ENCODE results near the gene GPR142. TPM values are rescaled to one million over a fixed set of nuclear protein-coding genes. Genes with fewer than 3 reads are reported as not detected.

GPR142 gene
- total and polyA plus RNA-seq, 5 donors, result not detected

- 94% methylated on average over 26 of the region's 26 CpGs for WGBS
- no peak for ATAC-seq
- Histone ChIP-seq H3K27me3 (ENCODE audit: control insufficient read depth, insufficient read depth) (no peaks in the 10 kb centered on the region), H3K4me3 (ENCODE audit: low read length) (no peak overlapping the region), H3K27ac (ENCODE audit: low read length) (no peak overlapping the region), H3K4me1 (ENCODE audit: control insufficient read depth, insufficient read depth, low read length) (no peaks in the 10 kb centered on the region), H3K9me3 (ENCODE audit: control insufficient read depth, low read length) (no peaks in the 10 kb centered on the region)
- peak in 1 of 3 donors; percentile 27 for DNase-seq
- intact Hi-C loops (cut with DNase I), result no loop called here
Measured at GRCh38 chr17:74371653-74372147, 4.4 kb downstream of the GPR142 start.

- no peaks in the 10 kb centered on the region for H3K27me3 ChIP-seq (ENCODE audit: control insufficient read depth, insufficient read depth)
- H3K4me1 ChIP-seq (ENCODE audit: control insufficient read depth, insufficient read depth, low read length), result no peaks in the 10 kb centered on the region
- ATAC-seq (no peak), DNase-seq (peak in 1 of 3 donors; percentile 46)
- H3K9me3 ChIP-seq (ENCODE audit: control insufficient read depth, low read length), result no peaks in the 10 kb centered on the region
- intact Hi-C loops (cut with DNase I), result no loop called here
- WGBS, result 92% methylated on average over 9 of the region's 9 CpGs
- H3K4me3 ChIP-seq (ENCODE audit: low read length), result no peak overlapping the region
- no peak overlapping the region for H3K27ac ChIP-seq (ENCODE audit: low read length)
Measured at GRCh38 chr17:74372426-74372825, 5.1 kb downstream of the GPR142 start.

- Histone ChIP-seq H3K4me3 (ENCODE audit: low read length) (no peak overlapping the region), H3K27me3 (ENCODE audit: control insufficient read depth, insufficient read depth) (no peaks in the 10 kb centered on the region), H3K27ac (ENCODE audit: low read length) (no peak overlapping the region), H3K9me3 (ENCODE audit: control insufficient read depth, low read length) (no peaks in the 10 kb centered on the region), H3K4me1 (ENCODE audit: control insufficient read depth, insufficient read depth, low read length) (no peaks in the 10 kb centered on the region)
- WGBS, result 83% methylated on average over 15 of the region's 15 CpGs
- ATAC-seq, result peak in 1 of 2 donors; percentile 17
- intact Hi-C loops (cut with DNase I), result no loop called here
- DNase-seq, result no peak
Measured at GRCh38 chr17:74373838-74374606, 6.7 kb downstream of the GPR142 start.

- Histone ChIP-seq H3K4me1 (ENCODE audit: control insufficient read depth, insufficient read depth, low read length) (no peaks in the 10 kb centered on the region), H3K9me3 (ENCODE audit: control insufficient read depth, low read length) (no peaks in the 10 kb centered on the region), H3K27me3 (ENCODE audit: control insufficient read depth, insufficient read depth) (no peaks in the 10 kb centered on the region), H3K4me3 (ENCODE audit: low read length) (no peak overlapping the region), H3K27ac (ENCODE audit: low read length) (no peak overlapping the region)
- DNase-seq (no peak), ATAC-seq (no peak)
- 86% methylated on average over 3 of the region's 3 CpGs for WGBS
- intact Hi-C loops (cut with DNase I), result no loop called here
Measured at GRCh38 chr17:74374858-74375257, 7.6 kb downstream of the GPR142 start.

- no peaks in the 10 kb centered on the region for H3K4me1 ChIP-seq (ENCODE audit: control insufficient read depth, insufficient read depth, low read length)
- ATAC-seq, result peak; percentile 94
- peak; percentile 92 to 98 (median 97) for DNase-seq
- 17% methylated on average over 20 of the region's 20 CpGs for WGBS
- H3K9me3 ChIP-seq (ENCODE audit: control insufficient read depth, low read length), result no peaks in the 10 kb centered on the region
- no peak overlapping the region for H3K4me3 ChIP-seq (ENCODE audit: low read length)
- intact Hi-C loops (cut with DNase I), result loop anchor here (1.0 to 2.0 kb wide), 2 partner anchors 78 to 79 kb away; no protein-coding TSS in a partner anchor
- no peak overlapping the region for H3K27ac ChIP-seq (ENCODE audit: low read length)
- no peaks in the 10 kb centered on the region for H3K27me3 ChIP-seq (ENCODE audit: control insufficient read depth, insufficient read depth)
Measured at GRCh38 chr17:74379495-74380085, 12.3 kb downstream of the GPR142 start.

GRCh38 chr17:74380086-74380958, 13.0 kb downstream of the GPR142 start:
- H3K4me1 ChIP-seq (ENCODE audit: control insufficient read depth, insufficient read depth, low read length), result no peaks in the 10 kb centered on the region
- no peak for DNase-seq
- WGBS, result 38% methylated on average over 17 of the region's 17 CpGs
- intact Hi-C loops (cut with DNase I), result loop anchor here in 1 of 4 donors (1.0 kb wide), 1 partner anchor 77 kb away; no protein-coding TSS in a partner anchor
- no peak overlapping the region for H3K4me3 ChIP-seq (ENCODE audit: low read length)
- H3K27me3 ChIP-seq (ENCODE audit: control insufficient read depth, insufficient read depth), result no peaks in the 10 kb centered on the region
- peak; percentile 46 to 58 for ATAC-seq
- H3K9me3 ChIP-seq (ENCODE audit: control insufficient read depth, low read length), result no peaks in the 10 kb centered on the region
- no peak overlapping the region for H3K27ac ChIP-seq (ENCODE audit: low read length)

GRCh38 chr17:74380959-74381808, 13.9 kb downstream of the GPR142 start:
- H3K4me1 ChIP-seq (ENCODE audit: control insufficient read depth, insufficient read depth, low read length), result no peaks in the 10 kb centered on the region
- intact Hi-C loops (cut with DNase I), result loop anchor here in 1 of 4 donors (1.0 kb wide), 1 partner anchor 76 kb away; no protein-coding TSS in a partner anchor
- no peak overlapping the region for H3K27ac ChIP-seq (ENCODE audit: low read length)
- H3K9me3 ChIP-seq (ENCODE audit: control insufficient read depth, low read length), result no peaks in the 10 kb centered on the region
- ATAC-seq (no peak), DNase-seq (no peak)
- H3K27me3 ChIP-seq (ENCODE audit: control insufficient read depth, insufficient read depth), result no peaks in the 10 kb centered on the region
- WGBS, result 80% methylated on average over 15 of the region's 15 CpGs
- no peak overlapping the region for H3K4me3 ChIP-seq (ENCODE audit: low read length)

GRCh38 chr17:74383141-74383540, 15.8 kb downstream of the GPR142 start:
- no peak overlapping the region for H3K4me3 ChIP-seq (ENCODE audit: low read length)
- DNase-seq (no peak), ATAC-seq (no peak)
- intact Hi-C loops (cut with DNase I), result no loop called here
- WGBS, result 92% methylated on average over 5 of the region's 5 CpGs
- no peak overlapping the region for H3K27ac ChIP-seq (ENCODE audit: low read length)
- H3K27me3 ChIP-seq (ENCODE audit: control insufficient read depth, insufficient read depth), result no peaks in the 10 kb centered on the region
- peaks cover 2% of the 10 kb centered on the region for H3K4me1 ChIP-seq (ENCODE audit: control insufficient read depth, insufficient read depth, low read length)
- H3K9me3 ChIP-seq (ENCODE audit: control insufficient read depth, low read length), result no peaks in the 10 kb centered on the region

- Histone ChIP-seq H3K9me3 (ENCODE audit: control insufficient read depth, low read length) (no peaks in the 10 kb centered on the region), H3K27me3 (ENCODE audit: control insufficient read depth, insufficient read depth) (no peaks in the 10 kb centered on the region), H3K27ac (ENCODE audit: low read length) (no peak overlapping the region), H3K4me1 (ENCODE audit: control insufficient read depth, insufficient read depth, low read length) (peaks cover 2% of the 10 kb centered on the region), H3K4me3 (ENCODE audit: low read length) (no peak overlapping the region)
- ATAC-seq (no peak), DNase-seq (no peak)
- WGBS, result 91% methylated on average over 3 of the region's 3 CpGs
- intact Hi-C loops (cut with DNase I), result no loop called here
Measured at GRCh38 chr17:74385201-74385600, 17.9 kb downstream of the GPR142 start.

- no peak overlapping the region for H3K27ac ChIP-seq (ENCODE audit: low read length)
- ATAC-seq (peak; percentile 63 to 90), DNase-seq (peak; percentile 76 to 80 (median 78))
- peaks cover 2% of the 10 kb centered on the region for H3K4me1 ChIP-seq (ENCODE audit: control insufficient read depth, insufficient read depth, low read length)
- 22% methylated on average over 8 of the region's 8 CpGs for whole genome bisulfite sequencing
- H3K9me3 ChIP-seq (ENCODE audit: control insufficient read depth, low read length), result no peaks in the 10 kb centered on the region
- H3K4me3 ChIP-seq (ENCODE audit: low read length), result no peak overlapping the region
- H3K27me3 ChIP-seq (ENCODE audit: control insufficient read depth, insufficient read depth), result no peaks in the 10 kb centered on the region
- intact Hi-C loops (cut with DNase I), result no loop called here
Measured at GRCh38 chr17:74386386-74386785, 19.1 kb downstream of the GPR142 start.
